GM10266 (cell line): ENCODE measurements around the gene PCSK2.

Source experiments
- DNase-seq: peaks from one replicate; pipeline ENCODE4 v3.0.0; 2012; ENCODE audit errors: extremely low spot score
- TF ChIP-seq, protein P1 (sequence below): IDR thresholded peaks from 2 replicates; pipeline ENCODE4 v1.5.1; 2012; ENCODE audit warnings: mild to moderate bottlenecking, low read depth; ENCODE audit not compliant: control insufficient read depth, insufficient read depth; ENCODE audit errors: missing control alignments

PCSK2 gene

DNA sequence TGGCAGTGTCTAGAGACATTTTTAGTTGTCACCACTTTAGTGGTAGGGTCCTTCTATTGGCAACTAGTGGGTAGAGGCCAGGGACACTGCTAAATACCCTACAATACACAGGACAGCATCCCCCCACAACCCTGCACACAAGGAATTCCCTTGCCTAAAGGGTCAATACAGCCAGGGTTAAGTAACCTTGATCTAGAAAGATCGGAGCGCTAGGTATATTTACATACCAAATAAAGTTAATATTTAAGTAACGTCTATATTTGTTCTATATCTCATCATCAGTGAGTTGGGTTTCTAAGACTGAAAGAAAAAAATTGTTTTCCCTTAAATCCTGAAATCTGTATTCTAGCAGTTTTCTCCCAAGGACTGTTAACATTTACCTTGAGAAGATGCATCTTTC is 288.2 kb downstream of the PCSK2 start:
- DNase-seq = no peak

GRCh38 chr20:17518339-17519052 is 291.7 kb downstream of the PCSK2 start:
- TF ChIP-seq, protein P1, sequence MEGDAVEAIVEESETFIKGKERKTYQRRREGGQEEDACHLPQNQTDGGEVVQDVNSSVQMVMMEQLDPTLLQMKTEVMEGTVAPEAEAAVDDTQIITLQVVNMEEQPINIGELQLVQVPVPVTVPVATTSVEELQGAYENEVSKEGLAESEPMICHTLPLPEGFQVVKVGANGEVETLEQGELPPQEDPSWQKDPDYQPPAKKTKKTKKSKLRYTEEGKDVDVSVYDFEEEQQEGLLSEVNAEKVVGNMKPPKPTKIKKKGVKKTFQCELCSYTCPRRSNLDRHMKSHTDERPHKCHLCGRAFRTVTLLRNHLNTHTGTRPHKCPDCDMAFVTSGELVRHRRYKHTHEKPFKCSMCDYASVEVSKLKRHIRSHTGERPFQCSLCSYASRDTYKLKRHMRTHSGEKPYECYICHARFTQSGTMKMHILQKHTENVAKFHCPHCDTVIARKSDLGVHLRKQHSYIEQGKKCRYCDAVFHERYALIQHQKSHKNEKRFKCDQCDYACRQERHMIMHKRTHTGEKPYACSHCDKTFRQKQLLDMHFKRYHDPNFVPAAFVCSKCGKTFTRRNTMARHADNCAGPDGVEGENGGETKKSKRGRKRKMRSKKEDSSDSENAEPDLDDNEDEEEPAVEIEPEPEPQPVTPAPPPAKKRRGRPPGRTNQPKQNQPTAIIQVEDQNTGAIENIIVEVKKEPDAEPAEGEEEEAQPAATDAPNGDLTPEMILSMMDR = no peak
- no peak for DNase-seq

More for the DNA sequence above, 288.2 kb downstream of the PCSK2 start:
- TF ChIP-seq, protein P1 = no peak

DNA sequence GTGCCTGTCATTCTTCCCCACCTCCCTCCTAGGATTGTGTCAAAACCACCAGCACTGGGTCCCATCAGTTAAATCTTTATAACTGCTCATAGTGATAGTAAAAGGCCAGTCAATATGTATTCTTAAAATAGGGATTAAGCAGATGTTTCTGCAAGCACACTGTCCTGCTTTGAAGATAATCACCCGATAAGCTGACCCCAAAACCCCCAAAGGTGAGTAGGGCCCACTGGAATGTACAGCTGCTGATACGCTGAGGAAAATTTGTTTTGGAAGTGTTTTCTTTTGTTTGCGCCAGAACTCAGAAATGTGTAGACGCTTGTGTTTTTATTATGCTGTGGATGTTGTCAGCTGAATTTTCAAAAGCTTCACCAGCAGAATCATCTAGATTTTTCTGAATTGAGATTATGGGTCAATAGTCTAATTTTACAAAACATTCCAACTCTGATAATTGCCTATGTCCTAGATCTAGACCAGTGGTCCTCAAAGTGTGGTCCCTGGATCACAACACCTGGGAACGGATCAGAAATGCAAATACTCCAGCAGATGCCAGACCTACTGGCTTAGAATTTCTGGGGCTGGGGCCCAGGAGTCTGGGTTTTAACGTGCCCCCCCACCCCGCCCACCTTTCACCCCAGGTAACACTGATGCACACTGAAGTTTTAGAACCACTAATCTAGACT is 292.9 kb downstream of the PCSK2 start:
- TF ChIP-seq, protein P1 = no peak

DNA sequence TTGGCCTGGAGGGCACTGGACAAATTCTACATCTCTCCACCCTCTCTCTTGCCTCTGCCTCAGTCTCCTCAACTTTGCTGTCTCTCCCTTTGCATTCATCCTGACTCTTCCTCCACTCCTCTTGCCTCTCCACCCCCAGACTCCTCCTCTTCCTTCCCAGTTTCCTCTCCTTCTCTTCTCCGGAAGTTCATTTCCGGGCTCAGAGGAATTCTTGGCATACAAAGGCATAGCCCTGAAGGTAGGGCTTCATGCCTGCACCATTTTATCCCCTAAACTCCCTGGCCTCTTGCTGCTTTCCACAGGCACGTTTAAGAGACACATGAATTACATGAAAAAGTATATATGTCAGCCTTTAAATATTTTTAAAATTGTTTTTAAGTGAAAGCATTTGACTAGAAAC is 293.7 kb downstream of the PCSK2 start:
- TF ChIP-seq, protein P1 = no peak
- DNase-seq = no peak

More for the DNA sequence above, 292.9 kb downstream of the PCSK2 start:
- DNase-seq = no peak

DNA sequence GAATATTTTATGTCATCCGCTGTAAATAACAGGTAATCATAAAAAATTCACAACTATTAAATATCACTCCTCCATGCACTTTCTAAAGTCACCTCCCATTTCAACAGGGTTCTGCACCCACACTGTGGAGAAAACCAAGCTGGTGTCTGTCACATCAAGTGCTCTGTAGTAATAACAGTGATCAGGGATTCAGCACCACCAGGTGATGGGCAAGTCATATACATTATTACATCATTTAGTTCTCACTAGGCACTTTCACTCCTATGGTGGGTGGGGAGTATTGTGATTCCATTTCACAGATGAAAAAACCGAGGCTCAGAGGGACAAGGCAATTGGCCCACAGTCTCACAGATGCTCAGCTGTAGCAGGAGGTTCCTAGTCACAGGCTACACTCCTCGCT is 295.7 kb downstream of the PCSK2 start:
- TF ChIP-seq, protein P1 = no peak

GRCh38 chr20:17523326-17523725 is 296.5 kb downstream of the PCSK2 start:
- no peak for DNase-seq
- TF ChIP-seq, protein P1 = no peak

More for the DNA sequence above, 295.7 kb downstream of the PCSK2 start:
- DNase-seq = no peak

GRCh38 chr20:17524560-17524959 is 297.7 kb downstream of the PCSK2 start:
- TF ChIP-seq, protein P1 = no peak
- no peak for DNase-seq
